ENCODE data around the gene ZNF366. TPM values are rescaled to one million over a fixed set of nuclear protein-coding genes. Genes with fewer than 3 reads are reported as not detected.

Gene ZNF366
- total RNA-seq, 4 donors from 2014 or later: 2.8 to 6.5 (median 4.9) TPM

- WGBS, 2 donors (ENCODE audit: low coverage in 1 of 2): no CpG with 5 or more reads among the region's 7 CpGs
- no peak overlapping the region for H3K27ac ChIP-seq
- H3K4me3 ChIP-seq: no peak overlapping the region
- no peaks in the 10 kb centered on the region for H3K4me1 ChIP-seq
- ATAC-seq: no peak
- H3K36me3 ChIP-seq: no peaks in the 10 kb centered on the region
- H3K9me3 ChIP-seq: peaks cover 0 to 10% (median 0%) of the 10 kb centered on the region in 3 donors
- H3K27me3 ChIP-seq: no peaks in the 10 kb centered on the region
- TF ChIP-seq POLR2A (IDR thresholded peaks at IDR 0.05) (no peak), EP300 (IDR thresholded peaks at IDR 0.05) (no peak), CTCF (IDR thresholded peaks at IDR 0.05) (no peak), POLR2AphosphoS5 (IDR thresholded peaks at IDR 0.05) (no peak)
Measured at GRCh38 chr5:72541501-72542225, 34.5 kb upstream of the ZNF366 start.

GRCh38 chr5:72540759-72541438, 33.7 kb upstream of the ZNF366 start:
- ATAC-seq: no peak
- no peak overlapping the region for H3K27ac ChIP-seq

GRCh38 chr5:72539726-72540125, 32.5 kb upstream of the ZNF366 start:
- Histone ChIP-seq H3K36me3 (no peaks in the 10 kb centered on the region), H3K4me3 (no peak overlapping the region), H3K4me1 (no peaks in the 10 kb centered on the region), H3K9me3 (no peaks in the 10 kb centered on the region), H3K27ac (no peak overlapping the region), H3K27me3 (no peaks in the 10 kb centered on the region)
- ATAC-seq: no peak
- TF ChIP-seq CTCF (IDR thresholded peaks at IDR 0.05) (no peak), EP300 (IDR thresholded peaks at IDR 0.05) (no peak), POLR2AphosphoS5 (IDR thresholded peaks at IDR 0.05) (no peak), POLR2A (IDR thresholded peaks at IDR 0.05) (no peak)

More at GRCh38 chr5:72540759-72541438, 33.7 kb upstream of the ZNF366 start:
- TF ChIP-seq POLR2AphosphoS5 (IDR thresholded peaks at IDR 0.05) (no peak), EP300 (IDR thresholded peaks at IDR 0.05) (no peak), POLR2A (IDR thresholded peaks at IDR 0.05) (no peak), CTCF (IDR thresholded peaks at IDR 0.05) (no peak)
- no peaks in the 10 kb centered on the region for H3K4me1 ChIP-seq
- H3K4me3 ChIP-seq: no peak overlapping the region
- H3K36me3 ChIP-seq: no peaks in the 10 kb centered on the region
- no peaks in the 10 kb centered on the region for H3K27me3 ChIP-seq
- 83 to 84% methylated on average over 2 to 7 of the region's 7 CpGs for WGBS, 2 donors (ENCODE audit: low coverage in 1 of 2)
- peaks cover 0 to 10% (median 0%) of the 10 kb centered on the region in 3 donors for H3K9me3 ChIP-seq

GRCh38 chr5:72539038-72539437, 31.8 kb upstream of the ZNF366 start:
- no peak overlapping the region for H3K27ac ChIP-seq
- no peaks in the 10 kb centered on the region for H3K27me3 ChIP-seq
- WGBS, 2 donors (ENCODE audit: low coverage in 1 of 2): 13 to 40% methylated on average over 1 of the region's 1 CpG
- H3K9me3 ChIP-seq: no peaks in the 10 kb centered on the region
- no peaks in the 10 kb centered on the region for H3K4me1 ChIP-seq
- H3K36me3 ChIP-seq: no peaks in the 10 kb centered on the region
- no peak for ATAC-seq
- TF ChIP-seq POLR2A (IDR thresholded peaks at IDR 0.05): no peak
- TF ChIP-seq EP300 (IDR thresholded peaks at IDR 0.05): no peak
- no peak for TF ChIP-seq CTCF (IDR thresholded peaks at IDR 0.05)
- TF ChIP-seq POLR2AphosphoS5 (IDR thresholded peaks at IDR 0.05): no peak
- no peak overlapping the region for H3K4me3 ChIP-seq

- no peak for ATAC-seq
- WGBS, 2 donors (ENCODE audit: low coverage in 1 of 2): 78 to 79% methylated on average over 5 of the region's 5 CpGs
- Histone ChIP-seq H3K27ac (no peak overlapping the region), H3K9me3 (peaks cover 0 to 6% (median 0%) of the 10 kb centered on the region in 3 donors), H3K4me1 (no peaks in the 10 kb centered on the region), H3K4me3 (no peak overlapping the region), H3K36me3 (no peaks in the 10 kb centered on the region), H3K27me3 (no peaks in the 10 kb centered on the region)
- TF ChIP-seq POLR2A (IDR thresholded peaks at IDR 0.05) (no peak), CTCF (IDR thresholded peaks at IDR 0.05) (no peak), EP300 (IDR thresholded peaks at IDR 0.05) (no peak), POLR2AphosphoS5 (IDR thresholded peaks at IDR 0.05) (no peak)
Measured at GRCh38 chr5:72537166-72537565, 30.0 kb upstream of the ZNF366 start.
